Nephron progenitor cell (in vitro differentiated cells): ENCODE measurements around the gene ANXA3.

Source experiments
- DNase-seq: peaks from one replicate; pipeline ENCODE4 v3.0.0; 2021
- H3K27ac Mint-ChIP-seq: 2 replicates; pipeline ENCODE4 v1.8.0; 2021; ENCODE audit warnings: mild to moderate bottlenecking, moderate library complexity, mixed read lengths
- H3K27me3 Mint-ChIP-seq: 2 replicates; pipeline ENCODE4 v1.8.0; 2021; ENCODE audit warnings: mild to moderate bottlenecking, low read depth, mixed read lengths; ENCODE audit not compliant: poor library complexity
- H3K36me3 Mint-ChIP-seq: 2 replicates; pipeline ENCODE4 v1.8.0; 2021; ENCODE audit warnings: low read depth, mixed read lengths
- H3K4me1 Mint-ChIP-seq: 2 replicates; pipeline ENCODE4 v1.8.0; 2021; ENCODE audit warnings: mixed read lengths
- H3K4me3 Mint-ChIP-seq: 2 replicates; pipeline ENCODE4 v1.8.0; 2021; ENCODE audit warnings: mild to moderate bottlenecking, moderate library complexity, mixed read lengths
- H3K9me3 Mint-ChIP-seq: 2 replicates; pipeline ENCODE4 v1.8.0; 2021; ENCODE audit warnings: mild to moderate bottlenecking, moderate library complexity, mixed read lengths
- CTCF ChIP-seq: fragments of 200-600 bp; sonication (generic); IDR thresholded peaks from 2 replicates; pipeline ENCODE4 v1.5.0; 2021; ENCODE audit warnings: antibody characterized with exemption

Gene ANXA3

GRCh38 chr4:78654807-78655206 is 103.2 kb downstream of the ANXA3 start:
- H3K27ac Mint-ChIP-seq = no peak overlapping the region
- peaks cover 19% of the 10 kb centered on the region for H3K4me1 Mint-ChIP-seq
- no peak for DNase-seq
- H3K9me3 Mint-ChIP-seq = no peaks in the 10 kb centered on the region
- H3K36me3 Mint-ChIP-seq = no peaks in the 10 kb centered on the region
- no peak overlapping the region for H3K4me3 Mint-ChIP-seq
- TF ChIP-seq CTCF = no peak
- H3K27me3 Mint-ChIP-seq = peaks cover 4% of the 10 kb centered on the region

- H3K4me1 Mint-ChIP-seq = peaks cover 30% of the 10 kb centered on the region
- DNase-seq = no peak
- H3K9me3 Mint-ChIP-seq = no peaks in the 10 kb centered on the region
- H3K27ac Mint-ChIP-seq = peak overlapping the region; percentile 11
- no peaks in the 10 kb centered on the region for H3K36me3 Mint-ChIP-seq
- no peak overlapping the region for H3K4me3 Mint-ChIP-seq
- no peak for TF ChIP-seq CTCF
- peaks cover 4% of the 10 kb centered on the region for H3K27me3 Mint-ChIP-seq
These were observed 105.4 kb downstream of the ANXA3 start for GRCh38 chr4:78656968-78657445.

GRCh38 chr4:78659264-78659663 is 107.7 kb downstream of the ANXA3 start:
- Mint-ChIP-seq H3K36me3 (no peaks in the 10 kb centered on the region), H3K9me3 (no peaks in the 10 kb centered on the region), H3K27me3 (peaks cover 4% of the 10 kb centered on the region), H3K27ac (no peak overlapping the region), H3K4me3 (no peak overlapping the region), H3K4me1 (peaks cover 36% of the 10 kb centered on the region)
- no peak for DNase-seq
- no peak for TF ChIP-seq CTCF

GRCh38 chr4:78659665-78660064 is 108.1 kb downstream of the ANXA3 start:
- H3K27me3 Mint-ChIP-seq = peaks cover 4% of the 10 kb centered on the region
- DNase-seq = no peak
- H3K9me3 Mint-ChIP-seq = no peaks in the 10 kb centered on the region
- peaks cover 32% of the 10 kb centered on the region for H3K4me1 Mint-ChIP-seq
- H3K36me3 Mint-ChIP-seq = no peaks in the 10 kb centered on the region
- no peak for TF ChIP-seq CTCF
- no peak overlapping the region for H3K27ac Mint-ChIP-seq
- no peak overlapping the region for H3K4me3 Mint-ChIP-seq
